NCI-H1092 (cell line): ENCODE data around the gene ZNF70.

Source experiments
- DNase-seq: peaks from one replicate; lab custom pipeline; 2025; lab: John Stamatoyannopoulos, UW

ZNF70 gene

GRCh38 chr22:23750714-23751440 lies at the start of gene ZNF70:
Gene ZNF70 (minus strand): TSS chr22:23751112. CDS start chr22:23745140, 5,972 bp downstream.
- DNase-seq, result peak; percentile 80

DNA sequence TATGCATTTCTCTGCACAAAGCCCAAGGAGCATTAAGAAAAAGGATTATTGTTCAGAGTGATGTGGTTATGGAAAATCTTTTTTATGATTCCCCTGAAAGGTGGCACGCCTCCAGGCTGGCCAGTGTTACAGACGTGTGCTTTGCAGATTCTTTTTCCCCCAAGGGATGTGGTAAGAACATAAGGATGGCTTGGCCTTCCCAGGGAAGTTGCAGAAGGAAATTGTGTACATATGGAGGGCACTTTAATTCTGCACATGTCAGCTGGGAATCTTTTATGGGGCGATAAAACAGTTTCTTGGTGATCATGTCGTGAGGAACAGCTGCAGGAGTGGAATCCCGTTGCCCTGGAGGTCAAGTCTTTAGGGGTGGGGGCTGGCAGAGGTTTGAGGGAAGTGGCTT lies 45.5 kb upstream of the ZNF70 start:
- DNase-seq, result no peak

DNA sequence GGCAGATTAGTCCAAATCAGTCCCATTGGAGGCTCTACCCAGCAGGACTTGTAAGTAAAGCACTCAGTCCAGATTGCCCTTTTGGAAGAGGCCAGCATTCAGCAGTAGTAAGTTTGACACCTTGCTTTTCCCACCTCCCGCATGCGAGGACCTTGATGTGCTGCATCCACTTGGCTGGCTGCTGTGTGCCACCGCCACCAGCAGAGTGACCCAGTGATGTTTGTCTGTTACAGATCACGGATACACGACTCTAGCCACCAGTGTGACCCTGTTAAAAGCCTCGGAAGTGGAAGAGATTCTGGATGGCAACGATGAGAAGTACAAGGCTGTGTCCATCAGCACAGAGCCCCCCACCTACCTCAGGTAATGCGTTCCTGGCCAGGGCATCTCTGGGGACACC lies 42.4 kb upstream of the ZNF70 start:
- no peak for DNase-seq

DNA sequence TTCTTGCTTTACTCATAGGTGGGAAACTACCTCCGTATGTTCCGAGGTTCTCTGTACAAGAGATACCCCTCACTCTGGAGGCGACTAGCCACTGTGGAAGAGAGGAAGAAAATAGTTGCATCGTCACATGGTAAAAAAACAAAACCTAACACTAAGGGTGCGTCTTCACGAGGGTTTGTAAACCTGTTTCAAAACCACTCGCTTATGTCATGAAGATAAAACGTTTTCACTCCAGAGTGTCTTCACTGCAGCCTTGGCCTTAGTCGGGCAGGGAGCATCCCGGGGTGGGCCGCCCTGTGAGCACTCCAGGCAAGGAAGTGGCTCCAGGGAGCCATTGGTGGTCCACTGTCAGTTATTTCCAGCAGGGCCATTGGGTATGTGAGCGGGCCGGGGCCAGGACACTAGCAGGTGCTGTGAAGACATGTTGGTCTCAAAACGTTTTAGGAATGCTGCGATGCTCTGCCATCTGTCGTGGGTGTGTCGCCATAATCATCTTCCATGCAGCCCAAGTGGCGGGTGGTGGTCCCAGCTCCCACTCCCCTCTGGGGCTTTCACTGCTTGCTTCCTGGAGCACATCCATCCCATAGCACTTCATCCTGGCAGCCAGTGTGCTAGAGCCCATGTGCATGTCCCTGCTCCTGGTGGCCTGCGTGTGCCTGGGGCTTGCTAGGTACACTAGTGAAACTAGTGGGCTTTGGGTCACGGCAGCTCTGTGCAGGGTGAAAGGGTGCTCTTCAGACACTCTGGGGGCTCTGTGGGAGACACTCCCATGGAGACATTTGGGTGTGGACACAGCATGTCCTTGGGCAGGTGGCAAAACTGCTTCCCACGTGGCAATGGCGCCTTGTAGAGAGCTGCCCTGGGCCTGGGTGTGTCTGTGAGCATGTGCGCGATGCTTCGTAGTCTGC lies 41.1 kb upstream of the ZNF70 start:
- no peak for DNase-seq

GRCh38 chr22:23790819-23791737 lies 40.2 kb upstream of the ZNF70 start:
- DNase-seq, result no peak

- DNase-seq, result no peak
Observed at GRCh38 chr22:23789638-23790037, 38.7 kb upstream of the ZNF70 start.

GRCh38 chr22:23789121-23789520 lies 38.2 kb upstream of the ZNF70 start:
- no peak for DNase-seq

DNA sequence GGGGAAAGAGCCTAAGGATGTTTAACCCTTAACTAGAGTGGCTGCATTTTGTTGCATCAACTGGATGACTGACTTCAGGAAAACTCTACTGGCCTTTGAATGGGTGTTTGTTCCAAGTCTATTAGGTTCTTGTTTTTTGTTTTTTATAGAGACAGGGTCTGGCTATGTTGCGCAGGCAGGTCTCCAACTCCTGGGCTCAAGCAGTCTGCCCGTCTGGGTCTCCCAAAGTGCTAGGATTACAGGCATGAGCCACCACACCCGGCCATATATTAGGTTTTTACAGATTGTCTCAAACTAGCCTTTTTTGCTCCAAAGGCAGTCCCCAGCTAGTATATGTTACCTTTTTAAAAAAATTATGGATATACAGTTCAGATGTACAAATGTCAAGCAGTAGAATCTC lies 37.0 kb upstream of the ZNF70 start:
- DNase-seq, result no peak

DNA sequence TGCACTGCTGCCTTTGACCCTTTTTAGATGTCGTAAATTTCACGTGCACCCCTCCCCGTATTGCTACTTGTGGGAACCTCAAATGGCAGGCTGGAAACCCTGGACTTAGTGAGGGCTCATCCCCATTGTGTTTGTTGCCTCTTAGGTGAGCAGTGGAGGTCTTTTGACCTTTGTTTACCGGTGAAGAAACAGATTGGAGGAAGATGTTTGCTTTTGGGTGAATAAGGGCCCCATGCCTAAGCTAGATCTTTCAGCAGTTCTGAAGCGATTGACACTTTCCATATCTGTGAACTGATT lies 36.6 kb upstream of the ZNF70 start:
- DNase-seq, result no peak

- DNase-seq, result peak; percentile 81
Observed at GRCh38 chr22:23786752-23787599, 36.1 kb upstream of the ZNF70 start, which contains the start of gene SMARCB1. Gene SMARCB1 (plus strand): TSS chr22:23786966. CDS start chr22:23787170, 204 bp downstream.

DNA sequence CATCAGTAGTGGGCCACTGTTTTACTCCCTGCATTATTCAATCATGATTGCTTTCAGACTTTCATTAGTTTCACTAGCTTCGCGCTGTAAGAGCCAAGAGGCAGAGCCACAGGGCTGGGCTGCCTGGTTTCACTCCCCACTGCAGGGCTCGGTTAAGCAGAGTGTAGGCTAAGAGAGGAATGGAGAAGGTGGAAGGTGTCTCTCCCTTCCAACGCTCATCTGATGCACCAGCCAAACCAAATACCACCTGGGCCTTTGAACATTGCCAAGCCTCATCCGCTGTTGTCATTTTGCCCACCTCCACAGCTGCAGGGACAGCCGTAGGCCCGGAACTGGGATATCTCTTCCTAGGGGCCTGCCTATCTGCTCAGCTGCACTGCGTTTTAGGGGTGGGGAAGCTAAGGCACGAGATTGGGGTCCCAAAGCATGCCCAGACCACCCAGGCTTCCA lies 35.4 kb upstream of the ZNF70 start:
- DNase-seq, result no peak

DNA sequence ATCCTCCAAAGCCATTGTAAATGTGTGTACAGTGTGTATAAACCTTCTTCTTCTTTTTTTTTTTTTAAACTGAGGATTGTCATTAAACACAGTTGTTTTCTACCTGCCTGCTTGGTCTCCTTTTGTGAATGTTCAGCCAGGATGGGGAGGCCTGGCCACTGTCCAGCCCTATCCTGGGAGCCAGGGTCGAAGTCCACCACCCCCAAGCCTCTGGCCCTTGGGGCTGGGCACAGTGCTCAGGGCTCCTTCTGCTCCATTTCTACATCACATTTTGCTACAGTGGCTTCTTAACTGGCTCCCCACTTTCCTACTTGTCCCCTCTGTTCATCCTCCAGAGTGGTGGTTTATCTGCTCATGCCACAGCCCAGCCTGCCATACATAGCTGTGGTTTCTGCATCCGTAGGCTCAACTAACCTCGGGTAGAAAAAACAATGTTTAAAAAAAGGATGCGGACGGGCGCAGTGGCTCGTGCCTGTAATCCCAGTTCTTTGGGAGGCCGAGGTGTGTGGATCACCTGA lies 33.4 kb upstream of the ZNF70 start:
- no peak for DNase-seq

- no peak for DNase-seq
Observed at GRCh38 chr22:23783265-23784150, 32.6 kb upstream of the ZNF70 start.

DNA sequence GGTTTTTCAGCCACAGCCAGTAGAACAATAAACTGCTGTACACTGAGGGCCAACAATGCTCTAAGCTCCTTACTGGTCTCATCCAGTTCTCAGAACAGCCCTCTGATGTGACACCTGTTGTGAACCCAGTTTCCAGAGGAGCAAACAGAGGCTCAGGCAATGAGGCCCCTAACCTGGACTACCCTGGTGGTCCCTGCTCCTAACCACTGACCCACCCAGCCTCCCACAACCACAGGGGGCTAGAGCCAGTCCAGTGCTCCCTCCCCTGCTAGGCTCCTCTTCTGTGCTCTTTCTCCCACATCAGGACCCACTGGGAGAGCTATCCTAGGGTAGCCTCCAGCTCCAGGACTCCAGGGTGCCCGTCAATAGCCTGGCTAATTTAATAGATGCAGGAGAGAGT lies 31.8 kb upstream of the ZNF70 start:
- DNase-seq, result no peak

DNA sequence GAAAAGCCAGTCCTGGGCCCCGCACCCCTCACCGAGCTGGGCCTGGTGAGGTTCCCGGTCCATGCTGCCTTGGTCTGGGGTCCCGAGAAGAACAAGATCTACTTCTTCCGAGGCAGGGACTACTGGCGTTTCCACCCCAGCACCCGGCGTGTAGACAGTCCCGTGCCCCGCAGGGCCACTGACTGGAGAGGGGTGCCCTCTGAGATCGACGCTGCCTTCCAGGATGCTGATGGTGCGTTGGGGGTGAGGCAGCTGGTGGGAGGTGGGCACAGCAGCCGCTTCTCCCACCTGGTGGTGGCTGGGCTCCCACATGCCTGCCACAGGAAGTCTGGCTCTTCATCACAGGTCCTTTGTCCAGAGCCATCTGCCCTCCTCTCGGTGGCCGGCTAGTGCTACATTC lies 31.3 kb upstream of the ZNF70 start:
- DNase-seq, result no peak

DNA sequence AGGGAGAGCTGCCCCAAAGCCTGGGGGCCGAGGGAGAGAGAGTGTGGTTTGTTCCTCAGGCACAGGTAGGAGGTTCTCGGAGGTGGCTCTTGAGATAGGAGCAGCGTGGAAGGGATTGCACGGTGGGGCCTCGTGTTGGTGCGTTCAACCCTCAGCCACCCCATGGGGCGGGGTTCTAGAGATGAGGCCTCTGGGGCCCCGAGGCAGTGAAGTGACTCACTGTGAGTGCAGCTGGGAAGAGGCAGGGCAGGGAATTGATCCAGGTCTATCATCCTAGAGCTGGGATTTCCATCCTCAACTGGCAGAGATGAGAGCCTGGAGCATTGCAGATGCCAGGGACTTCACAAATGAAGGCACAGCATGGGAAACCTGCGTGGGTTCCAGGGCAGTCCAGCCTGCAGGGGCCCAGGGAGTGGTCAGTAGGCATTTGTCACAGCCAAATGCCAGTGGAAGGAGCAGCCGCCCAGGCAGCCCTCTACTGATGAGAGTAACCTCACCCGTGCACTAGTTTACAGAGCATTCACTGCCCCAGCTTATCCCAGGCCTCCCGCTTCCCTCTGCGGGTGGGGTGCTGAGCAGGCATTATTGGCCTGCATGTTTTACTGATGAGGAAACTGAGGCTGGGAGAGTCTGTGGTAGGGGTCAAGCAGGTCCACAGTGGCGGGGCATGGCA lies 30.7 kb upstream of the ZNF70 start:
- no peak for DNase-seq

- DNase-seq, result no peak
Observed at GRCh38 chr22:23781065-23781464, 30.2 kb upstream of the ZNF70 start.

GRCh38 chr22:23780146-23780748 lies 29.3 kb upstream of the ZNF70 start:
- no peak for DNase-seq

- DNase-seq, result no peak
Observed at GRCh38 chr22:23779731-23780130, 28.8 kb upstream of the ZNF70 start.
